ENCODE measurements around the gene TOX3.

TOX3 gene

GRCh38 chr16:52440248-52440647 is 106.7 kb downstream of the TOX3 start:
- ATAC-seq, result no peak
- no peak for TF ChIP-seq ZNF70 (CRISPR knock-in tag; IDR thresholded peaks at IDR 0.05)
- no peak for TF ChIP-seq PATZ1 (CRISPR knock-in tag; IDR thresholded peaks at IDR 0.05; ENCODE audit: borderline replicate concordance)
- no peak for TF ChIP-seq OSR1 (CRISPR knock-in tag; IDR thresholded peaks at IDR 0.05)
- TF ChIP-seq GLIS3 (CRISPR knock-in tag; IDR thresholded peaks at IDR 0.05), result no peak
- TF ChIP-seq CSRNP3 (CRISPR knock-in tag; IDR thresholded peaks at IDR 0.05), result no peak
- no peak for TF ChIP-seq POU6F1 (CRISPR knock-in tag; IDR thresholded peaks at IDR 0.05; ENCODE audit: borderline replicate concordance, low read depth)
- no peak for TF ChIP-seq ZNF8 (CRISPR knock-in tag; IDR thresholded peaks at IDR 0.05)
- no peak for TF ChIP-seq TOX (CRISPR knock-in tag; IDR thresholded peaks at IDR 0.05; ENCODE audit: borderline replicate concordance)
- no peak for TF ChIP-seq CREB5 (CRISPR knock-in tag; IDR thresholded peaks at IDR 0.05; ENCODE audit: low read depth)
- TF ChIP-seq BACH2 (CRISPR knock-in tag; IDR thresholded peaks at IDR 0.05; ENCODE audit: borderline replicate concordance), result no peak
- TF ChIP-seq ZFP3 (CRISPR knock-in tag; IDR thresholded peaks at IDR 0.05), result no peak
- no peak for TF ChIP-seq ZC3H10 (CRISPR knock-in tag; IDR thresholded peaks at IDR 0.05)
- no peak for TF ChIP-seq ISL1 (CRISPR knock-in tag; IDR thresholded peaks at IDR 0.05)
- TF ChIP-seq RARB (CRISPR knock-in tag; IDR thresholded peaks at IDR 0.05), result no peak
- no peak for TF ChIP-seq ZFP30 (CRISPR knock-in tag; IDR thresholded peaks at IDR 0.05)
- TF ChIP-seq TSHZ2 (CRISPR knock-in tag; IDR thresholded peaks at IDR 0.05), result no peak

- no peak for ATAC-seq
- TF ChIP-seq GLIS3 (CRISPR knock-in tag; IDR thresholded peaks at IDR 0.05) (no peak), SNAI2 (CRISPR knock-in tag; IDR thresholded peaks at IDR 0.05) (no peak), ISL1 (CRISPR knock-in tag; IDR thresholded peaks at IDR 0.05) (no peak), CSRNP3 (CRISPR knock-in tag; IDR thresholded peaks at IDR 0.05) (no peak), TCF4 (CRISPR knock-in tag; IDR thresholded peaks at IDR 0.05; ENCODE audit: borderline replicate concordance) (no peak), PPARA (CRISPR knock-in tag; IDR thresholded peaks at IDR 0.05; ENCODE audit: borderline replicate concordance) (no peak), PATZ1 (CRISPR knock-in tag; IDR thresholded peaks at IDR 0.05; ENCODE audit: borderline replicate concordance) (no peak)
Measured at GRCh38 chr16:52439750-52440149, 107.2 kb downstream of the TOX3 start.
